HepG2 (cell line): ENCODE measurements around the gene ACTN1. TPM values are rescaled to one million over a fixed set of nuclear protein-coding genes. Genes with fewer than 3 reads are reported as not detected.

ENCODE experiments used
- ARNT2 ChIP-seq: sonication (generic); formaldehyde crosslinking; IDR thresholded peaks from 2 replicates; pipeline ENCODE4 v1.8.0; 2022; ENCODE audit warnings: mild to moderate bottlenecking, low read depth, missing genetic modification reagents, moderate library complexity
- ATF1 ChIP-seq: IDR thresholded peaks from 2 replicates; pipeline ENCODE4 v1.6.1; 2016; ENCODE audit warnings: mild to moderate bottlenecking, control low read depth
- BRCA1 ChIP-seq: sonication (generic); formaldehyde crosslinking; IDR thresholded peaks from 2 replicates; pipeline ENCODE4 v1.4.0; 2020; ENCODE audit warnings: missing genetic modification reagents
- CEBPB ChIP-seq: IDR thresholded peaks from 2 replicates; pipeline ENCODE4 v1.6.1; 2011; ENCODE audit warnings: low read depth, low read length, improper control_type of control experiment, borderline replicate concordance
- HHEX ChIP-seq: IDR thresholded peaks from 2 replicates; pipeline ENCODE4 v1.6.1; 2016; ENCODE audit warnings: control low read depth
- KAT2B ChIP-seq: fragments of 150-350 bp; IDR thresholded peaks from 2 replicates; pipeline ENCODE4 v1.6.1; 2014; ENCODE audit warnings: low read depth, low read length, borderline replicate concordance
- NFYC ChIP-seq: IDR thresholded peaks from 2 replicates; pipeline ENCODE4 v1.6.1; 2016; ENCODE audit warnings: missing genetic modification reagents, missing compliant biosample characterization
- NRL ChIP-seq: sonication (generic); formaldehyde crosslinking; IDR thresholded peaks from 2 replicates; pipeline ENCODE4 v1.5.0; 2020; ENCODE audit warnings: missing genetic modification reagents, mild to moderate bottlenecking, moderate library complexity, borderline replicate concordance
- PHF8 ChIP-seq: sonication (generic); formaldehyde crosslinking; IDR thresholded peaks from 2 replicates; pipeline ENCODE4 v1.5.0; 2020; ENCODE audit warnings: missing genetic modification reagents
- POLR2AphosphoS5 ChIP-seq: IDR thresholded peaks from 2 replicates; pipeline ENCODE4 v1.6.1; 2012; ENCODE audit warnings: low read depth, low read length
- RAD21 ChIP-seq: fragments of 450-650 bp; formaldehyde crosslinking; IDR thresholded peaks from 2 replicates; pipeline ENCODE4 v1.5.0; 2020; ENCODE audit warnings: mild to moderate bottlenecking
- RCOR2 ChIP-seq: IDR thresholded peaks from 2 replicates; pipeline ENCODE4 v1.6.1; 2016; ENCODE audit warnings: missing biosample characterization, missing genetic modification reagents
- RXRB ChIP-seq: IDR thresholded peaks from 2 replicates; pipeline ENCODE4 v1.6.1; 2016; ENCODE audit warnings: borderline replicate concordance, missing genetic modification reagents, missing compliant biosample characterization
- TAF1 ChIP-seq: sonication (generic); formaldehyde crosslinking; IDR thresholded peaks from 2 replicates; pipeline ENCODE4 v1.4.0; 2020; ENCODE audit warnings: missing genetic modification reagents
- THAP8 ChIP-seq: sonication (generic); formaldehyde crosslinking; IDR thresholded peaks from 2 replicates; pipeline ENCODE4 v1.5.1; 2020; ENCODE audit warnings: missing genetic modification reagents, mild to moderate bottlenecking, borderline replicate concordance
- ZBTB44 ChIP-seq: sonication (generic); formaldehyde crosslinking; IDR thresholded peaks from 2 replicates; pipeline ENCODE4 v1.4.0; 2020; ENCODE audit warnings: missing genetic modification reagents
- ZFP62 ChIP-seq: sonication (generic); formaldehyde crosslinking; IDR thresholded peaks from 2 replicates; pipeline ENCODE4 v1.4.0; 2020; ENCODE audit warnings: missing genetic modification reagents
- ZNF264 ChIP-seq: sonication (generic); formaldehyde crosslinking; IDR thresholded peaks from 2 replicates; pipeline ENCODE4 v1.4.0; 2020; ENCODE audit warnings: missing genetic modification reagents
- ZNF296 ChIP-seq: sonication (generic); formaldehyde crosslinking; conservative IDR thresholded peaks from 2 replicates; pipeline ENCODE4 v1.5.0; 2020; ENCODE audit warnings: mild to moderate bottlenecking, missing genetic modification reagents
- ZNF350 ChIP-seq: sonication (generic); formaldehyde crosslinking; IDR thresholded peaks from 2 replicates; pipeline ENCODE4 v1.4.0; 2020; ENCODE audit warnings: mild to moderate bottlenecking, low read depth, missing genetic modification reagents, borderline replicate concordance
- ZNF468 ChIP-seq: sonication (generic); formaldehyde crosslinking; IDR thresholded peaks from 2 replicates; pipeline ENCODE4 v1.8.0; 2022; ENCODE audit warnings: mild to moderate bottlenecking, moderate library complexity, missing genetic modification reagents
- ZNF564 ChIP-seq: sonication (generic); formaldehyde crosslinking; IDR thresholded peaks from 2 replicates; pipeline ENCODE4 v1.8.1; 2023; ENCODE audit warnings: mild to moderate bottlenecking, missing genetic modification reagents
- ZNF572 ChIP-seq: sonication (generic); formaldehyde crosslinking; IDR thresholded peaks from 2 replicates; pipeline ENCODE4 v1.5.1; 2020; ENCODE audit warnings: mild to moderate bottlenecking, missing genetic modification reagents
- ZNF598 ChIP-seq: sonication (generic); formaldehyde crosslinking; IDR thresholded peaks from 2 replicates; pipeline ENCODE4 v1.5.1; 2020; ENCODE audit warnings: mild to moderate bottlenecking, missing genetic modification reagents, borderline replicate concordance
- ZNF660 ChIP-seq: sonication (generic); formaldehyde crosslinking; IDR thresholded peaks from 2 replicates; pipeline ENCODE4 v1.5.1; 2020; ENCODE audit warnings: mild to moderate bottlenecking, low read depth, missing genetic modification reagents, borderline replicate concordance
- ZNF670 ChIP-seq: sonication (generic); formaldehyde crosslinking; IDR thresholded peaks from 2 replicates; pipeline ENCODE4 v1.8.0; 2022; ENCODE audit warnings: mild to moderate bottlenecking, missing genetic modification reagents, borderline replicate concordance
- ZNF780A ChIP-seq: sonication (generic); formaldehyde crosslinking; IDR thresholded peaks from 2 replicates; pipeline ENCODE4 v1.8.0; 2022; ENCODE audit warnings: mild to moderate bottlenecking, missing genetic modification reagents, moderate library complexity
- ZSCAN30 ChIP-seq: sonication (generic); formaldehyde crosslinking; IDR thresholded peaks from 2 replicates; pipeline ENCODE4 v1.5.0; 2020; ENCODE audit warnings: mild to moderate bottlenecking, missing genetic modification reagents
- ZZZ3 ChIP-seq: sonication (generic); formaldehyde crosslinking; IDR thresholded peaks from 2 replicates; pipeline ENCODE4 v1.4.0; 2020; ENCODE audit warnings: missing genetic modification reagents, mild to moderate bottlenecking, borderline replicate concordance
- polyA plus RNA-seq, 8 experiments: library from polyadenylated mRNA; depleted of rRNA in 3 of 8; stranded (reverse) in 7 of 8; unstranded in 1 of 8; fragments of >200 nt; fragmentation: Illumina TruSeq in 4 of 8; extraction: Trizol in 4 of 8; gene quantifications; 2 replicates each; pipeline versions ENCODE4 v1.2.1 to v1.2.3, GENCODE V29; 2011 to 2016; ENCODE audit warnings: low read depth in 4 of 8, missing spikeins in 1 of 8, mixed read lengths in 1 of 8; ENCODE audit not compliant: insufficient read depth in 1 of 8
- total RNA-seq, 5 experiments: library from RNA; depleted of rRNA; stranded (reverse); fragments of >200 nt; fragmentation: Illumina TruSeq; extraction: Trizol; gene quantifications; 2 replicates each; pipeline ENCODE4 v1.2.3, GENCODE V29; 2016; ENCODE audit warnings: low read depth in 1 of 5
- TF ChIP-seq, protein P1 (sequence below): sonication (generic); formaldehyde crosslinking; IDR thresholded peaks from 2 replicates; pipeline ENCODE4 v1.4.0; 2020; ENCODE audit warnings: missing genetic modification reagents
- TF ChIP-seq, protein P2 (sequence below): sonication (generic); formaldehyde crosslinking; IDR thresholded peaks from 2 replicates; pipeline ENCODE4 v1.4.0; 2020; ENCODE audit warnings: mild to moderate bottlenecking, missing genetic modification reagents

The ACTN1 gene
- total and polyA plus RNA-seq, 2 of the 13 experiments (the other 11 are each of a cell fraction or from before 2014, with no cell fraction given): 58.6 to 162 TPM

DNA sequence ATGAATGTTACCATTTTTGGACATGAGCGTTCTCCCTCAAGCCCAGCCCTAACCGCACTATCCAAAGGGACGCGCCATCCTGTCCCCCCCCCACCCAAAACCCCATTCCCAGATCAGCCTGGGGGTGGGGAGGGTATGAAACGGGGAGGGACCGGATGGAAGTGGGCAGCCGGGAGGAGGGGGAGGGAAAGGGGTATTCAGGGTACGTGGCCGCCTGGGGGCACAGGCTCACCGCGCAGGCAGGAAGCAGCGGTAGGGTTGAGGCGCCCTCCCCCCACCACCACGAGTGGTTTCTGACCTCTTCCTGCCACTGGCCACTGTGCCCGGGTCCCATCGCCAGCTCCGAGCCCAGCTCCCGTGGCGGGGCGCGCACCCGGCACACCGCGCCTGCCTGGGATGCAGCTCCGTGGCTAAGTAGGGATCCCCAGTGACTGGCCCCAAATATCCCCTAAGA is 1.4 kb downstream of the ACTN1 start (continued):
- TF ChIP-seq NFYC (no peak), BRCA1 (CRISPR knock-in tag) (no peak), NRL (CRISPR knock-in tag) (0 out of 2 replicates have a peak, but pooled peaks have one; percentile 20), ZSCAN30 (CRISPR knock-in tag) (no peak), ZNF660 (no peak), ATF1 (CRISPR knock-in tag) (no peak), ZNF296 (CRISPR knock-in tag) (no peak), ZBTB44 (CRISPR knock-in tag) (no peak), ZNF564 (CRISPR knock-in tag) (0 out of 2 replicates have a peak, but pooled peaks have one; percentile 38), KAT2B (no peak), ZNF670 (CRISPR knock-in tag) (0 out of 2 replicates have a peak, but pooled peaks have one; percentile 43), ZNF572 (CRISPR knock-in tag) (no peak), ARNT2 (CRISPR knock-in tag) (no peak), THAP8 (no peak), ZNF350 (CRISPR knock-in tag) (no peak), HHEX (no peak), ZZZ3 (no peak), ZNF264 (CRISPR knock-in tag) (no peak), ZNF598 (CRISPR knock-in tag) (no peak), POLR2AphosphoS5 (peak; percentile 61), PHF8 (CRISPR knock-in tag) (peak; percentile 16; the same call in 1 of the 2 replicates), RXRB (0 out of 2 replicates have a peak, but pooled peaks have one; percentile 15), CEBPB (no peak), TAF1 (CRISPR knock-in tag) (peak; percentile 68; the same call in 1 of the 2 replicates), RCOR2 (CRISPR knock-in tag) (no peak), RAD21 (CRISPR knock-in tag) (no peak), ZFP62 (no peak), ZNF780A (CRISPR knock-in tag) (no peak), ZNF468 (CRISPR knock-in tag) (no peak)
- TF ChIP-seq, protein P1, sequence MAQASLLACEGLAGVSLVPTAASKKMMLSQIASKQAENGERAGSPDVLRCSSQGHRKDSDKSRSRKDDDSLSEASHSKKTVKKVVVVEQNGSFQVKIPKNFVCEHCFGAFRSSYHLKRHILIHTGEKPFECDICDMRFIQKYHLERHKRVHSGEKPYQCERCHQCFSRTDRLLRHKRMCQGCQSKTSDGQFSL (CRISPR knock-in tag): no peak
- TF ChIP-seq, protein P2, sequence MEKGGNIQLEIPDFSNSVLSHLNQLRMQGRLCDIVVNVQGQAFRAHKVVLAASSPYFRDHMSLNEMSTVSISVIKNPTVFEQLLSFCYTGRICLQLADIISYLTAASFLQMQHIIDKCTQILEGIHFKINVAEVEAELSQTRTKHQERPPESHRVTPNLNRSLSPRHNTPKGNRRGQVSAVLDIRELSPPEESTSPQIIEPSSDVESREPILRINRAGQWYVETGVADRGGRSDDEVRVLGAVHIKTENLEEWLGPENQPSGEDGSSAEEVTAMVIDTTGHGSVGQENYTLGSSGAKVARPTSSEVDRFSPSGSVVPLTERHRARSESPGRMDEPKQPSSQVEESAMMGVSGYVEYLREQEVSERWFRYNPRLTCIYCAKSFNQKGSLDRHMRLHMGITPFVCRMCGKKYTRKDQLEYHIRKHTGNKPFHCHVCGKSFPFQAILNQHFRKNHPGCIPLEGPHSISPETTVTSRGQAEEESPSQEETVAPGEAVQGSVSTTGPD (CRISPR knock-in tag): 0 out of 2 replicates have a peak, but pooled peaks have one; percentile 30
